Activated T-cell treated with anti-CD3 and anti-CD28 coated beads, Interleukin-2, amount 50 U/mL, for 24 hours (primary cell): Measurements from ENCODE around the gene GLA.

Experiments used
- DNase-seq: peaks from one replicate; pipeline ENCODE4 v3.0.0-alpha.2; 2020
- H3K27ac Mint-ChIP-seq: 2 replicates; pipeline ENCODE4 v1.8.0; 2020; ENCODE audit warnings: mild to moderate bottlenecking, mixed read lengths
- H3K27me3 Mint-ChIP-seq: 2 replicates; pipeline ENCODE4 v1.8.0; 2020; ENCODE audit warnings: mixed read lengths
- H3K36me3 Mint-ChIP-seq: 2 replicates; pipeline ENCODE4 v1.8.0; 2020; ENCODE audit warnings: low read depth, mixed read lengths
- H3K4me1 Mint-ChIP-seq: 2 replicates; pipeline ENCODE4 v1.8.0; 2020; ENCODE audit warnings: low read depth, mixed read lengths
- H3K4me3 Mint-ChIP-seq: 2 replicates; pipeline ENCODE4 v1.8.0; 2020; ENCODE audit warnings: mild to moderate bottlenecking, moderate library complexity, mixed read lengths
- H3K9me3 Mint-ChIP-seq: 2 replicates; pipeline ENCODE4 v1.8.0; 2020; ENCODE audit warnings: mixed read lengths

The GLA gene

GRCh38 chrX:101357166-101357795, 50.4 kb downstream of the GLA start:
- DNase-seq, result no peak
- Mint-ChIP-seq H3K4me1 (no peaks in the 10 kb centered on the region), H3K27me3 (peaks cover 25% of the 10 kb centered on the region), H3K9me3 (no peaks in the 10 kb centered on the region), H3K27ac (no peak overlapping the region), H3K4me3 (no peak overlapping the region), H3K36me3 (no peaks in the 10 kb centered on the region)

GRCh38 chrX:101349193-101349562, 58.5 kb downstream of the GLA start:
- H3K27me3 Mint-ChIP-seq, result peaks cover 9% of the 10 kb centered on the region
- no peak for DNase-seq
- no peaks in the 10 kb centered on the region for H3K9me3 Mint-ChIP-seq
- peak overlapping the region; percentile 97 for H3K27ac Mint-ChIP-seq
- peaks cover 42% of the 10 kb centered on the region for H3K36me3 Mint-ChIP-seq
- H3K4me3 Mint-ChIP-seq, result peak overlapping the region; percentile 92
- peaks cover 20% of the 10 kb centered on the region for H3K4me1 Mint-ChIP-seq

DNA sequence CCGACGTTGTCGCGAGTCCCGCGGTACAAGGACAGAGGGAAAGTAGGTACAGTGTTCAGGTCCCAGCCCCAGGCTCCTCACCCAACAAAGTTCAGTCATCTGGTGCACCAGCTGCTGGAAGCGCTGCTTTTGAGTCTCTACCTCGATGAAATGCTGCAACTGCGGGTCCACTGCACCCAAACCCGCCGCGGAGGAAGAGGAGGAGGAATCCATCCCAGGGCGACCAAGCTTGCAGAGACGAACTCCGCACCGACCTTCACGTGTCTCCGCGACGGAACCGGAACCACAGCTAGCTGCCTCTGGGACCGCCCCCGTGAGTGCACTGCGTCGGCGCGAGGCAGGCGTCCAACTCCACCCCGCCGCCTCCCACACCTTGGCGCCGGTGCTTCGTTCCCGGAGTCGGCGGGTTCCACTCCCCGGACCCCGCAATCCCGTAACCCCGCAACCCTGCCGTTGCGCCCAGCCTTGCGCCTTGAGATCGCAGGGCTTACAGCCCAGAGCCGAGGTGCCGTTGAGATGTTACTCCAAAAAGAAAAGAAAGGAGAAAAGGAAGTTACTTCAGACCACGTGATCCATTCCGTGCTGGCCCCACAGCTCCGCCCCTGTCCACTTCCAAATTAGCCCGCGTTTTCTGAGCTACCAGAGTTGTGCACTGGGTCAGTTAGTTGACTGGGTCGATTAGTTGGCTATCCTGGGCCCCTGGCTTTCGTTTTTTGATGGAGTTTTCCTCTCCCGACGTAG, 59.1 kb downstream of the GLA start, which contains the start of gene TIMM8A:
Gene TIMM8A, minus strand, starts transcription at position 291 of the 741 bp plus-strand sequence. Its CDS starts 78 bp downstream, at position 213.
- H3K4me1 Mint-ChIP-seq, result peaks cover 20% of the 10 kb centered on the region
- peak within 1 kb of the TSS; percentile 92 for H3K4me3 Mint-ChIP-seq
- peak within 1 kb of the TSS; percentile 97 for H3K27ac Mint-ChIP-seq
- no peaks in the 10 kb centered on the region for H3K9me3 Mint-ChIP-seq
- H3K36me3 Mint-ChIP-seq, result peaks cover 48% of the 10 kb centered on the region
- DNase-seq, result peak; percentile 85
- H3K27me3 Mint-ChIP-seq, result peaks cover 7% of the 10 kb centered on the region

- H3K27ac Mint-ChIP-seq, result peak overlapping the region; percentile 97
- peaks cover 7% of the 10 kb centered on the region for H3K27me3 Mint-ChIP-seq
- peak overlapping the region; percentile 92 for H3K4me3 Mint-ChIP-seq
- H3K4me1 Mint-ChIP-seq, result peaks cover 20% of the 10 kb centered on the region
- peaks cover 52% of the 10 kb centered on the region for H3K36me3 Mint-ChIP-seq
- no peak for DNase-seq
- no peaks in the 10 kb centered on the region for H3K9me3 Mint-ChIP-seq
Observed at GRCh38 chrX:101347859-101348451, 59.8 kb downstream of the GLA start.
